ENCODE data around the gene RNF8.
A peak's percentile ranks its signal among the peaks of the same experiment; 100 is the strongest.

RNF8 gene

DNA sequence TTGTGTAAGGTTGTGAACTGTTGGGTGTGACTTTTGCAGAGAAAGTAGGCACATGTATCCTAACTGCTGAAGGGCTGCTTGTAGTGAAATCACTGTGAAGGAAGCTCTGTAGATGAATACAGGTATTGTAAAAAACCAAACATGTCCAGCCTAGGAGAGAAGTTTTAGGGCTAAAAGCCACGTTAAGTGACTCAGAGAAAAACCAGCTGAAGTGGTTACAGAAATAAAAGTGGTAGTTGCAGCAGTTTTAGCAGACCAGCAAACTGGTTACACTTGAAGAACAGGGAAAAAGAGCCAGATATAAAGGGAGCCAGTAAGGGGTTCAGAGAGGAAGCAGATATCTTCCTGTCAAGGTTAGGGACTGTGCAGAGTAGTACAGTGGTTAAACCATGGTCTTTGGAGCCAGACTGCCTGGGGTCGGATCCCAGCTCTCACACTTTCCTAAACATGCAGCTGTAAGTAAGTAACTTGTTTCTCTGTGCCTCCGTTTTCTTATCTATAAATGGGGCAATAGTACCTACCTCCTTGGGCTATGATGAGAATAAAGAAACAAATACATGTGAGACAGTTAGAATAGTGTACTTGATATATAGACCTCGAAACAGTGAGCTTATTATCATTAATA is 33.8 kb upstream of the RNF8 start:
- Histone ChIP-seq H3K79me1 (ENCODE audit: low read length) (peaks cover 2% of the 10 kb centered on the region), H2BK120ac (ENCODE audit: insufficient read depth, low read length, poor library complexity) (no peak overlapping the region), H2BK12ac (ENCODE audit: low read length) (no peak overlapping the region), H3K23ac (ENCODE audit: low read length) (no peak overlapping the region), H3K27ac (ENCODE audit: low read depth, low read length) (peak overlapping the region; percentile 62), H3K18ac (ENCODE audit: low read length) (no peak overlapping the region), H4K8ac (ENCODE audit: low read depth, low read length) (no peak overlapping the region), H4K12ac (ENCODE audit: low read depth, low read length) (no peak overlapping the region), H3K14ac (ENCODE audit: low read length) (no peak overlapping the region), H2AK5ac (ENCODE audit: low read length) (no peak overlapping the region), H2BK5ac (ENCODE audit: low read depth, low read length, poor library complexity) (no peak overlapping the region), H3K9me3 (ENCODE audit: insufficient read depth, low read depth, low read length) (no peaks in the 10 kb centered on the region), H3K4me3 (ENCODE audit: low read depth, low read length) (no peak overlapping the region), H4K91ac (ENCODE audit: low read depth, low read length) (no peak overlapping the region), H3K4me1 (ENCODE audit: control insufficient read depth in 1 of 2, insufficient read depth in 2 of 2, low read length in 2 of 2) (peaks cover 7 to 20% of the 10 kb centered on the region in 2 experiments), H3K9ac (ENCODE audit: low read length) (no peak overlapping the region), H3K27me3 (ENCODE audit: insufficient read depth, low read length) (no peaks in the 10 kb centered on the region), H3K4ac (ENCODE audit: low read depth, low read length) (no peak overlapping the region), H3K36me3 (ENCODE audit: control insufficient read depth in 1 of 2, insufficient read depth in 2 of 2, low read length in 2 of 2) (peaks cover 23 to 35% of the 10 kb centered on the region in 2 experiments), H3K4me2 (ENCODE audit: low read length) (no peak overlapping the region), H3K79me2 (ENCODE audit: control insufficient read depth, insufficient read depth, low read length, poor library complexity) (no peaks in the 10 kb centered on the region), H2AFZ (ENCODE audit: insufficient read depth, low read length, poor library complexity) (no peak overlapping the region)
- no peak for DNase-seq
- no CpG with 5 or more reads among the region's 4 CpGs for WGBS (ENCODE audit: extremely low coverage, insufficient coverage, insufficient read length)

DNA sequence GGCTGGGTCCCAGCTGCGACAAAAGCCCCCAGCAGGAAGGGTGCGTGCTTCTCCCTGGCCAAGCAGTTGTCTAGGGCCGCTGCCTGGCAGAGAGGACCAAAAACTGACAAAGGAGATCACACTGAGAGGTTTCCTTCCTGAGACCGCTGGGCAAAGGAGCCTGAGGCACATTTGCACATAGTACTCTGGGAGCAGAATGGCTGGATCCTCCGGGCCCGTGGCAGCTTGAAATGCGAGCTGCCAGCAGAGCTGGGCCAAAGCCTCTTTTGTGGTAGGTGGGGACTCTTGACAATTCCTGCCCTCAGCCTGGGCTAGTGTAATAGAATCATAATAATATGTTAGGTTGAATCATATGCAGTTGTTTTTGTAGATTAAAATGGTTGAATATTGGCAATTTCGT is 33.1 kb upstream of the RNF8 start:
- Histone ChIP-seq H3K4me3 (ENCODE audit: low read depth, low read length) (no peak overlapping the region), H2BK120ac (ENCODE audit: insufficient read depth, low read length, poor library complexity) (peak overlapping the region; percentile 61), H3K18ac (ENCODE audit: low read length) (no peak overlapping the region), H3K4me2 (ENCODE audit: low read length) (no peak overlapping the region), H3K27ac (ENCODE audit: low read depth, low read length) (peak overlapping the region; percentile 55), H3K4ac (ENCODE audit: low read depth, low read length) (no peak overlapping the region), H3K4me1 (ENCODE audit: control insufficient read depth in 1 of 2, insufficient read depth in 2 of 2, low read length in 2 of 2) (peaks cover 7 to 20% of the 10 kb centered on the region in 2 experiments), H3K27me3 (ENCODE audit: insufficient read depth, low read length) (no peaks in the 10 kb centered on the region), H2AK5ac (ENCODE audit: low read length) (no peak overlapping the region), H3K79me2 (ENCODE audit: control insufficient read depth, insufficient read depth, low read length, poor library complexity) (no peaks in the 10 kb centered on the region), H4K12ac (ENCODE audit: low read depth, low read length) (peak overlapping the region; percentile 64), H2BK12ac (ENCODE audit: low read length) (peak overlapping the region; percentile 65), H3K9ac (ENCODE audit: low read length) (no peak overlapping the region), H4K8ac (ENCODE audit: low read depth, low read length) (peak overlapping the region; percentile 59), H3K9me3 (ENCODE audit: insufficient read depth, low read depth, low read length) (no peaks in the 10 kb centered on the region), H3K23ac (ENCODE audit: low read length) (no peak overlapping the region), H2BK5ac (ENCODE audit: low read depth, low read length, poor library complexity) (no peak overlapping the region), H4K91ac (ENCODE audit: low read depth, low read length) (peak overlapping the region; percentile 51), H3K36me3 (ENCODE audit: control insufficient read depth in 1 of 2, insufficient read depth in 2 of 2, low read length in 2 of 2) (peaks cover 18 to 30% of the 10 kb centered on the region in 2 experiments), H3K14ac (ENCODE audit: low read length) (no peak overlapping the region), H3K79me1 (ENCODE audit: low read length) (peaks cover 2% of the 10 kb centered on the region), H2AFZ (ENCODE audit: insufficient read depth, low read length, poor library complexity) (peak overlapping the region; percentile 25)
- DNase-seq: no peak
- WGBS (ENCODE audit: extremely low coverage, insufficient coverage, insufficient read length): no CpG with 5 or more reads among the region's 8 CpGs

DNA sequence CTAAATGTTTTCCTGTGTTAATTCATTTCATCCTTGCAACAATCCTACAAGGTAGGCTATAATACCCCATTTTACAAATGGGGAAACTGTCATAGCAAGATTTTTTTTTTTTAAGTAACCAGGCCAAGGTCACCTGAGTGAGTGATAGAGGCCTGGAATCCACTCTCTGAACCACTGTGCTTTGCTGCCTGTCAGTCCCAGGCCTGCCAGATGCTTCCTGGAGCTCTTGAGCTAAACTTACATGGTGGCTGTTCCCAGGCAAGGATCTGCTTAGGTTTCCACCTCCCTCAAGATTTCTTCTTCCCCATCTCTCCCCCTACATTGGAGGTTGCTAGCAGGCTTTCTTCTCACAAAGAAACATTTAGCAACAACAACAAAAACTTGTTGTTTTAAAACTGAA is 32.7 kb upstream of the RNF8 start:
- no peak overlapping the region for H2BK12ac ChIP-seq (ENCODE audit: low read length)
- no peak overlapping the region for H4K91ac ChIP-seq (ENCODE audit: low read depth, low read length)
- no peak overlapping the region for H2AFZ ChIP-seq (ENCODE audit: insufficient read depth, low read length, poor library complexity)
- H3K79me2 ChIP-seq (ENCODE audit: control insufficient read depth, insufficient read depth, low read length, poor library complexity): no peaks in the 10 kb centered on the region
- H4K8ac ChIP-seq (ENCODE audit: low read depth, low read length): no peak overlapping the region
- H3K27ac ChIP-seq (ENCODE audit: low read depth, low read length): no peak overlapping the region
- no peak overlapping the region for H3K4ac ChIP-seq (ENCODE audit: low read depth, low read length)
- no peak overlapping the region for H3K18ac ChIP-seq (ENCODE audit: low read length)
- no peak overlapping the region for H3K4me3 ChIP-seq (ENCODE audit: low read depth, low read length)
- H2AK5ac ChIP-seq (ENCODE audit: low read length): no peak overlapping the region
- H2BK5ac ChIP-seq (ENCODE audit: low read depth, low read length, poor library complexity): no peak overlapping the region
- H3K9me3 ChIP-seq (ENCODE audit: insufficient read depth, low read depth, low read length): no peaks in the 10 kb centered on the region
- no peak overlapping the region for H4K12ac ChIP-seq (ENCODE audit: low read depth, low read length)
- H3K79me1 ChIP-seq (ENCODE audit: low read length): peaks cover 2% of the 10 kb centered on the region
- H3K36me3 ChIP-seq (ENCODE audit: control insufficient read depth in 1 of 2, insufficient read depth in 2 of 2, low read length in 2 of 2): peaks cover 16 to 27% of the 10 kb centered on the region in 2 experiments
- H3K27me3 ChIP-seq (ENCODE audit: insufficient read depth, low read length): no peaks in the 10 kb centered on the region
- H3K14ac ChIP-seq (ENCODE audit: low read length): no peak overlapping the region
- peaks cover 7 to 20% of the 10 kb centered on the region in 2 experiments for H3K4me1 ChIP-seq (ENCODE audit: control insufficient read depth in 1 of 2, insufficient read depth in 2 of 2, low read length in 2 of 2)
- no peak for DNase-seq
- no peak overlapping the region for H3K4me2 ChIP-seq (ENCODE audit: low read length)
- H3K9ac ChIP-seq (ENCODE audit: low read length): no peak overlapping the region
- no peak overlapping the region for H3K23ac ChIP-seq (ENCODE audit: low read length)
- no peak overlapping the region for H2BK120ac ChIP-seq (ENCODE audit: insufficient read depth, low read length, poor library complexity)

DNA sequence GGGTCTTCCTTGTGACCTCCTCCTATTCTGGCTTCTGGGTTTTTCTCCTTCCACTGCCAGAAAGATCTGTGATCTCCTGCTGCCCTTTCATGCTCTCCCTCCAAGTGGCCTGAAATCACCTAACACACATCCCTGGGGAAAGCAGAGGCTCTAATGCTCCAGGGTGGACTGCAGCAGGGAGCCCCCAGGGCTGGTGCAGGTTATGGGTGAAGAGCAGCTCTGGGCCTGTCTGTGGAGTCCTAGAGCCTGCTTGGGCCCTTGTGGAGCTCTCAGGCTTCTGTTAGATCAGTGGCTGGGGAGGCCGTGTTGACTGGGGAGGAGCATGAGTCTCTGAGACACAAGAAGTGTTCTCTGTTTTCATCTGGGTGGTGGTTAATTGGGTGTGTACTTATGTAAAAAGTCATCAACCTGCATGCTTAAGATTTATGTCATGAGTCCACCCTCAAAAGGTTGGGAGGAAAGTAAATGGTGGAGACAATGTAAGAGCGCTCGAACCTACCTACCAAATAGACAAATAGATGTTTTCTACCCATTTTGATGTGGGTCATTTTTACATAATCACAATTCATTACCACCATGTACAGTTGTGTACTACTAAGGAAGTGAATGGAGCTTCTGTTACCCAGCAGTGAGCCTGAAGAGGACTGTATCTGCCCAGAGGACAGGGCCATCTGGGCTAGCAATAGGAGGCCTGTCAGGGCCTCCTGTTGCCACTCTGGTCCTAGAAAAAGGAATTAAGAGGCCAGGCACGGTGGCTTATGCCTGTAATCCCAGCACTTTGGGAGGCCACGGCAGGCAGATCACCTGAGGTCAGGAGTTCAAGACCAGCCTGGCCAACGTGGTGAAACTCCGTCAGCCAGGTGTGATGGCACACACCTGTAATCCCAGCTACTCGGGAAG is 32.0 kb upstream of the RNF8 start:
- no peak overlapping the region for H3K27ac ChIP-seq (ENCODE audit: low read depth, low read length)
- H3K4me2 ChIP-seq (ENCODE audit: low read length): no peak overlapping the region
- DNase-seq: no peak
- H3K27me3 ChIP-seq (ENCODE audit: insufficient read depth, low read length): no peaks in the 10 kb centered on the region
- H3K14ac ChIP-seq (ENCODE audit: low read length): no peak overlapping the region
- no peak overlapping the region for H3K18ac ChIP-seq (ENCODE audit: low read length)
- no peak overlapping the region for H3K4ac ChIP-seq (ENCODE audit: low read depth, low read length)
- no peak overlapping the region for H2BK120ac ChIP-seq (ENCODE audit: insufficient read depth, low read length, poor library complexity)
- no peak overlapping the region for H2BK5ac ChIP-seq (ENCODE audit: low read depth, low read length, poor library complexity)
- peaks cover 9 to 21% of the 10 kb centered on the region in 2 experiments for H3K36me3 ChIP-seq (ENCODE audit: control insufficient read depth in 1 of 2, insufficient read depth in 2 of 2, low read length in 2 of 2)
- no peak overlapping the region for H3K23ac ChIP-seq (ENCODE audit: low read length)
- H4K8ac ChIP-seq (ENCODE audit: low read depth, low read length): no peak overlapping the region
- no CpG with 5 or more reads among the region's 8 CpGs for WGBS (ENCODE audit: extremely low coverage, insufficient coverage, insufficient read length)
- H2AK5ac ChIP-seq (ENCODE audit: low read length): no peak overlapping the region
- no peak overlapping the region for H2BK12ac ChIP-seq (ENCODE audit: low read length)
- H2AFZ ChIP-seq (ENCODE audit: insufficient read depth, low read length, poor library complexity): no peak overlapping the region
- no peaks in the 10 kb centered on the region for H3K79me2 ChIP-seq (ENCODE audit: control insufficient read depth, insufficient read depth, low read length, poor library complexity)
- H3K9me3 ChIP-seq (ENCODE audit: insufficient read depth, low read depth, low read length): no peaks in the 10 kb centered on the region
- H3K9ac ChIP-seq (ENCODE audit: low read length): no peak overlapping the region
- H4K91ac ChIP-seq (ENCODE audit: low read depth, low read length): no peak overlapping the region
- H3K79me1 ChIP-seq (ENCODE audit: low read length): peaks cover 2% of the 10 kb centered on the region
- peaks cover 7 to 20% of the 10 kb centered on the region in 2 experiments for H3K4me1 ChIP-seq (ENCODE audit: control insufficient read depth in 1 of 2, insufficient read depth in 2 of 2, low read length in 2 of 2)
- no peak overlapping the region for H4K12ac ChIP-seq (ENCODE audit: low read depth, low read length)
- no peak overlapping the region for H3K4me3 ChIP-seq (ENCODE audit: low read depth, low read length)
